NCI-H187 treated with DMSO at 0.1 percent for 48 hours (cell line): ENCODE results near the gene FAAP20.
"Not testable (repeated sequence)": the region's sequence is repeated elsewhere in the genome, so short reads cannot be mapped to it uniquely, and the experiment has no call there.

Experiments used
- DNase-seq: peaks from one replicate; lab custom pipeline; 2025; lab: John Stamatoyannopoulos, UW

The FAAP20 gene

DNA sequence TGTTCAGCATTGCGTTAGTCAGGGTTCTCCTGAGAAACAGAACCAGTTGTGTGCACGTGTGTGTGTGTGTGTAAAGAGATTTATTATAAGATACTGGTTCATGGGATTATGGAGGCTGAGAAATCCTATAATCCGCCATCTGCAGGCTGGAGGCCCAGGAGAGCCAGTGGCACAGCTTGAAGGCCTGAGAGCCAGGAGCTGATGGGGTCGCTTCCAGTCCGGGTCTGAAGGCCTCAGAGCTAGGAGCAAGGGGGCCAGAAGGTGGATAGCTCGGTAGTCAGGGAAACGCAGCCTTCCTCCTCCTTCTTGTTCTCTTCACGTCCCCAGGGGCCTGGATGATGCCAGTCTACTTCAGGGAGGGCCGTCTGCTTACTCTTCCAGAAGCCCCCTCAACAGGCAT lies 37.7 kb downstream of the FAAP20 start:
- no peak for DNase-seq

DNA sequence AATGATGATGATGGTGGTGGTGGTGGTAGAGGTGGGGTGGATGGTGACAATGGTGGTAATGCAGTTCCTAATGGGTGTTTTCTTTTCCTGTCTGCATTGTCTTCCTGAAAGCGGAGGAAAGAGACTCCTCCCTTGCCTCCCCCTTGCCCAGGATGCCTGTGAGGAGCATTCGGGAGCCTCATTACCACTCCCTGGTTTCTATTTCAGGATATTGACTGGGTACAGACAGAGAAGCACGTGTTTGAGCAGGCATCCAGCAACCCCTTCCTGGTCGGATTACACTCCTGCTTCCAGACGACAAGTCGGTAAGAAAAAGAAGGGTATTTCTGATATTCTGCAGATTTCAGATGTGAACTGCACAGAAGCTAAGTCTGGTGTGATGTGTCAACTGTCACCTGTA lies 38.8 kb downstream of the FAAP20 start:
- no peak for DNase-seq

DNA sequence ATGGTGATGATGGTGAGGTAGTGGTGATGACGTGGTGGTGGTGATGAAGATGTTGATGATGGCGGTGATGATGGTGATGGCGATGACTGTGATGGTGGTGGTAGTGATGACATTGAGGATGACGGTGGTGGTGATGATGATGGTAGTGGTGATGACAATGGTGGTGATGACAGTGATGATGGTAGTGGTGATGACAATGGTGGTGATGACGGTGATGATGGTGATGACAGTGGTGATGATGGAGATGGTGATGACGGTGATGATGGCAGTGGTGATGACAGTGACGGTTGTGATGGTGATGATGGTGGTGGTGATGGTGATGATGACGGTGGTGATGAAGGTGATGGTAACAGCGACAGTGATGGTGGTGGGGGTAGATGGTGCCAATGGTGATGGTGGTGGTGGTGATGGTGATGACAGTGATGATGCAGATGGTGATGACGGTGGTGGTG lies 39.4 kb downstream of the FAAP20 start:
- no peak for DNase-seq

DNA sequence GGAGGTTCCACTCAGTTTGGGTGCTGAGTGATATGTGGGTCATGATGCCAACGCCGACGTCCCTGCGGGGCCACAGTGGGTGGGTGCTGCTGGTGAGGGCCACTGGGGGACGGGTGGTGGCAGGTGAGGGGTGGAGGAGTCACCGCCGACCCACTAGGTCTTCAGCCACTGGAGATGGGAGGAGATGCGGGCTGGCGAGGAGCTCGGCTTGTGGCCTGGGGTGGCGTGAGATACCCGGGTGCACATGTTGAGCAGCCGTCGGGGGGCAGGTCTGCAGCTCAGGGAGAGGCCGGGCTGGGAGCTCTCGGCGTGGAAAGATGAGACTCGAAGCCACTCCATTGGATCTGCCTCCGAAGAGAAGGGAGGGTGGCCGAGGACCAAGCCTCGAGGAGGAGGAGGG lies 40.5 kb downstream of the FAAP20 start:
- no peak for DNase-seq

DNA sequence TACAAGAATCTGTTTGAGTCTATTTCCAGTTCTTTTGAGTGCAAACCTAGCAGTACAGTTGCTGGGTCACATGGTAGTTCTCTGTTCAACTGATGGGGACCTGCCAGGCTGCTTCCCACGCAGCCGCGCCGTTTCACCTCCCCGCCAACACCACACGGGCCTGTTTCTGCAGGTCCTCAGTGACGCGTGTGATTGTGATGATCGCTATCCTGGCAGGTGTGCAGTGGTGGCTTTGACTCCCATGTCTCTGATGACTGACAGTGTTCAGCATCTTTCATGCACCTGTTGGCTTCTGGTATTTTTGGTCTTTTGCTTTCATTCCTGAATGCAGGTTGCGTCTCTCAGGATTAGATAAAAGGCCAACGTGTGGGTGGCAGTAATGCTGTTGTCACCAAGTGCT lies 41.6 kb downstream of the FAAP20 start:
- no peak for DNase-seq

DNA sequence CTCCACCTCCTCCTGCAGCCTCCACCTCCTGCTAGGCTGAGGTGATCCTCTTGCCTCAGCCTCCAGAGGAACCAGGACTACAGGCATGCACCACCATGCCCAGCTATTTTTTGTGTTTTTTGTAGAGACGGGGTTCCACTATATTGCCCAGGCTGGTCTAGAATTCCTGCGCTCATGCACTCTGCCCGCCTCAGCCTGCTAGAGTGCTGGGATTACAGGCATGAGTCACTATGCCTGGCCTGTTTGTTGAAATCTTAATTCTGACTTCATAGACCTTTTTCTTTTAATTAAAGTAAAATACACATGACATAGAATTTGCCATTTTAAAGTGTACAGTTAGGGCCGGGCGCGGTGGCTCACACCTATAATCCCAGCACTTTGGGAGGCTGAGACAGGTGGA lies 42.7 kb downstream of the FAAP20 start:
- DNase-seq, result no peak

DNA sequence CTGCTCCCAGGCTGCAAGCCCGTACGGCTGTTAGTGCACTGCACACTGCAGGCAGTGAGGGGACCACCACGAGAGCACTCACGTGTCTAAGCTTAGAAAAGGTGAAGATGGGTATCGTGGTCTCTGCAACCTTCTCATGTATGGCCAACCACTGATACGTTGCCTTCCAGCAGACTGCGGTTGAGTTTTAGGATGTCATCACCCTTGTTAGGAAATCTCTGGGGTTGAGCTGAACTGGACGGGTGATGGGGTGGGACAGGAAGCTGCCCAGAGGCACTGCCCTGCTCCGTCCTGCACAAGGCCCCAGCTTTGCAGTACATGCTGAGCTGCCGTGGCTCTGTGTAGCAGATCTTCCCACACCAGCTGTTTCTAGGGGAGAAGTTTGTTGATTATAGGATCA lies 43.3 kb downstream of the FAAP20 start:
- DNase-seq, result no peak

DNA sequence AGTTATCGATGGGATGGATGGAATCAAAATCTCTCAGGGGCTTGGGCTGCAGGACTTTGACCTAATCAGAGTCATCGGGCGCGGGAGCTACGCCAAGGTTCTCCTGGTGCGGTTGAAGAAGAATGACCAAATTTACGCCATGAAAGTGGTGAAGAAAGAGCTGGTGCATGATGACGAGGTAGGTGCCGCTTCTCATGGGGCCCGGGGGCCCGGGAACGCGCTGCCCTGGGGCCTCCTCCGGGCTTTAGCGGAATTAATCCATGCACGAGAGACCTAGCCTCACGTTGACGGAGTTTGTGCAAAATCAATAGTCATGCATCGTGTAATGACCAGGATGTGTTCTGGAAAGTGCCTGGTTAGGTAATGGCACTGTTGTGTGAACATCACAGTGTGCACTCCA lies 43.8 kb downstream of the FAAP20 start:
- DNase-seq, result no peak

DNA sequence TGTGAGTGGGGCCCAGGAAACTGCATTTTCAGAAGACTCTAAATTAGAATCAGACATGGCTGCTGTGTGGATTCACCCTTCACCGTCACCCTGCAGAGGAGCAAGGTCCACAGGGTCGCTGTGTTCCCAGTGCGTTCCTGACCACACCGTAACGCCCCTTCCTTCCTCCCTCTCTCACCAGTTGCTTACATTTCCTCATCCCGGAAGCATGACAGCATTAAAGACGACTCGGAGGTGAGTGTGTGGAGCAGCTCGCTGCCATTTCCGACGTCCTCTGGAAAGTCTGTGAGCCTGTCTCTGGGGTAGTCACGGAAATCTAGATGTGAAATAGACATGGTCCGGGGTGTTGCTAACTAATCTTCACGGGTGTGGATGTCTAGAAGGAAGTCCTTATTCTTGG lies 45.9 kb downstream of the FAAP20 start:
- no peak for DNase-seq

DNA sequence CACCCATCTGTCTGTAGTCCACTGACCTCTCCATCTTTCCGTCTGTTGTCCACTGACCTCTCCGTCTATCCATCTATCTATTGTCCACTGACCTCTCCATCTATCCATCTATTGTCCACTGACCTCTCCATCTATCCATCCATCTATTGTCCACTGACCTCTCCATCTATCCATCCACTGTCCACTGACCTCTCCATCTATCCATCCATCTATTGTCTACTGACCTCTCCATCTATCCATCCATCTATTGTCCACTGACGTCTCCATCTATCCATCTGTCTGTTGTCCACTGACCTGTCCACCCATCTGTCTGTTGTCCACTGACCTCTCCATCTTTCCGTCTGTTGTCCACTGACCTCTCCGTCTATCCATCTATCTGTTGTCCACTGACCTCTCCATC lies 46.7 kb downstream of the FAAP20 start:
- DNase-seq, result not testable (repeated sequence)

DNA sequence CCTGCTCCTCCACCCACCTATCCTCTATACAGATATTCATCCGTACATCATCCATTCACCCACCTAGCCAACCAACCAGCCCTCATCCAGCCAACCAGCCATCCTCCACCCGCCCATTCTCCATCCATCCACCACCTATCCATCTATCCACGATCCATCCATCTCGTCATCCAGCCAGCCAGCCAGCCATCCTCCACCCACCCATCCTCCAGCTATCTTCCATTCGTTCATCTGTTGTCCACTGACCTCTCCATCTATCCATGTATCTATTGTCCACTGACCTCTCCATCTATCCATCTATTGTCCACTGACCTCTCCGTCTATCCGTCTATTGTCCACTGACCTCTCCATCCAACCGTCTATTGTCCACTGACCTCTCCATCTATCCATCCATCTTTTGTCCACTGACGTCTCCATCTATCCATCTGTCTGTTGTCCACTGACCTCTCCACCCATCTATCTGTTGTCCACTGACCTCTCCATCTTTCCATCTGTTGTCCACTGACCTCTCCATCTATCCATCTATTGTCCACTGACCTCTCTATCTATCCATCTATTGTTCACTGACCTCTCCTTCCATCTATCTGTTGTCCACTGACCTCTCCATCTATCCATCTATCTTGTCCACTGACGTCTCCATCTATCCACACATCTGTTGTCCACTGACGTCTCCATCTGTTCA lies 47.6 kb downstream of the FAAP20 start:
- no peak for DNase-seq

DNA sequence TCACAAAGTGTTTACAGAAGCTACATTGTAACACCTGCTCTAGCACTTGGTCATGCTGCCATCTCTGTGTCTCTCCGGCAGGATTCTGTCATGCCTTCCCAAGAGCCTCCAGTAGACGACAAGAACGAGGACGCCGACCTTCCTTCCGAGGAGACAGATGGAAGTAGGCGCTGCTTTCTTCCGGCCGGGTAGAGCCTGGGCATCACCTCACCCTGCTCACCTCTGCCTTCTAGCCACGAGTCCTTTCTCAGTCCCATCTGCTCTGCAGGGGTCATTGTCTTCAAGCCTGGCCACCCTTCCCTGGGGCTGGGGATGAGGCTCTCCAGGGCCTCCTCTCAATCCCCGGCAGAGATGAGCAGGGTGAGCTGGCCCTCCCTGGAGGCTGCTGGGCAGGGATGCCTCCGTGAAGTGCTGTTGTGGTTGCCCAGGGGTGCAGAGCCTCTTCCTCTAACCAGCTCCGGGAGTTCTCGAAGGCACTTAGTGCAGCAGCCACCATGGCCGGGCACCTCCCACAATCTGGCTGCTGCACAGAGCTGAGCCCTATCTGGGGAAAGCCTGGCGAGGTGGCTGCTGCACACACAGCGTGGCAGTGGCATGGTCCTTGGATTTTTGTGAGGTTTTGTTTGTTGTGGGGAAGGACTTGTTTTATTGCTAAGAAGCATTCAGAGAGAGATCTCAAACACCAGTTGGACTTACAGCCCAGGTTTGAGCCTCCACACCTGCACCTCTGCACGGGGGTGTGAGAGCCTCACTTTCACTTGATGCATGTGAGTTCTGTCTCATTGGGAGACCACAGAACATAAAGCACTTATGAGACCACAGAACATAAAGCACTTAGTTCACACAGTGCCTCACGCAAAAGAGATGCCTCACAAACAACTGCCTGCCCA lies 48.4 kb downstream of the FAAP20 start:
- no peak for DNase-seq

DNA sequence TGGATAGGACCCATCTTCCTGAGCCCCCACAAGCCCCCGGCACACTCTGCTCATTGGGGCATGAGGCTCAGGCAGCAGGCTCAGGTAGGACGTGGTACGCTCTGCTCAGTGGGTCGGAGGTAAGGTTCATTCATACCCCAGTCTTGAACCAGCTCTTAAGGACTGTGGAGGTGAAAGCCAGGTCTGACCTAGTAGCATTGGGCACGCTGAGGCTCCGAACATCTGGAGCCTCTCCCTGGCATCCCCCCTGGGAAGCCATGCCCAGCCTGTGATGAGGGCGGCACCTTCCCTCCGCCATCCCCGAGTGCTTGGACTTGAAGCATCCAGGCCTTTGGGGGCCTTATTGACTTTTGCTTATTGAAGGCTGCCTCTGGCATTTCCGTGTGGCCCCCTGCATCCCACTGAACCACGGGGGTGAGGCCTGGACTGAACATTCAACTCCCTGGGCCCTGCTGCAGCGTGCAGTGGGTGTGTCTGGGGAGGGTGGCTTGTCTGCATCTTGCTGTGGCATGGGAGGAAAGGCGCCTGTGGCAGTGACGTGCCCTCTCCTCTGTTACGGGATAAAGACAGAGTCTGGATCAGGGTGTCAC lies 50.0 kb downstream of the FAAP20 start:
- no peak for DNase-seq

DNA sequence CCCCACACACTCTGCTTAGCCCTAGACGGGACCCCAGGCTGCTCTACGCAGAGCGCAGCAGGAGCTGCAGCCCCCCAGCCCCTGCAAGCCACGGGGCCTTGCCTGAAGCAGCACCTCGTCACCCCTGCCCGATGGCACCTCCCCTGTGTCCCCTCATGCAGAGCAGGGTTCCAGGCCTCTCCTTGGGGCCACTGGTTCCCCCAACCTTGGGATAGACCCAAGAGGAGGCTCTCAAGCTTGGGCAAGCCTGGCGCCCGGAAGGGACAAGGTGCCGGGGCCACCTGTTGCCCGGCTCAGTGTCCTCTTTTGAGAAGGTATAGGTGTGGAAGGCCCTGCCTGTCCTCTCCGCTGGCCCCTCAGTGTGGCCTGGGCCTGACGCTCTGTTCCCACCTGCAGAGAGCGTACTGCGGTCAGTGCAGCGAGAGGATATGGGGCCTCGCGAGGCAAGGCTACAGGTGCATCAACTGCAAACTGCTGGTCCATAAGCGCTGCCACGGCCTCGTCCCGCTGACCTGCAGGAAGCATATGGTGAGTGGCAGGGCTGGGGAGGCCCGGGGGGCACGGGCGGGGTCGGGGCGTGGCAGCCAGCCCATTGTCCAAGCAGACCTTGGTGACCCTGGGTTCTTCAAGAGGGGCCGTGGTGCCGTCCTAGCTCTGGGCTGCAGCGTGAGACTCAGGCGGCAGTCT lies 50.6 kb downstream of the FAAP20 start:
- no peak for DNase-seq

DNA sequence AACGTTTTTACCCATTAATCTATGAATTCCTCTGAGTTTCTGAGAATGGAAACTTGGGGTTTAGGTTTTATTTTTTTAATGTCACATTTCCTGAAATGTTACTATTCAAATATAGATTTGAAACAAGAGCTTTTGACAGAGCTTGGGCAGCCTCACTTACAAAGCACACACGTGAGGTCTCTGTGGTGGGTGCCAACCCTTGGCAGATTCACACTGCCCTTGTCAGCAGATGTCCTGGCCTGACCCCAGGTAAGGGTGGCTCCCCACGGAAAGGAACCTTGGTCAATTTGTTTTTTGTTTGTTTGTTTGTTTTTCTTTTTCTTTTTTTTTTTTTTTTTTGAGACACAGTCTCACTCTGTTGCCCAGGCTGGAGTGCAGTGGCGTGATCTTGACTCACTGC lies 53.5 kb downstream of the FAAP20 start:
- DNase-seq, result no peak
